GM12872 (cell line): ENCODE results near the gene LAMP2.

Experiments used
- TF ChIP-seq, protein P1 (sequence below): IDR thresholded peaks from 3 replicates; pipeline ENCODE4 v1.5.1; 2011; ENCODE audit warnings: low read depth, mild to moderate bottlenecking, low read length, moderate library complexity; ENCODE audit not compliant: insufficient read depth

LAMP2 gene

DNA sequence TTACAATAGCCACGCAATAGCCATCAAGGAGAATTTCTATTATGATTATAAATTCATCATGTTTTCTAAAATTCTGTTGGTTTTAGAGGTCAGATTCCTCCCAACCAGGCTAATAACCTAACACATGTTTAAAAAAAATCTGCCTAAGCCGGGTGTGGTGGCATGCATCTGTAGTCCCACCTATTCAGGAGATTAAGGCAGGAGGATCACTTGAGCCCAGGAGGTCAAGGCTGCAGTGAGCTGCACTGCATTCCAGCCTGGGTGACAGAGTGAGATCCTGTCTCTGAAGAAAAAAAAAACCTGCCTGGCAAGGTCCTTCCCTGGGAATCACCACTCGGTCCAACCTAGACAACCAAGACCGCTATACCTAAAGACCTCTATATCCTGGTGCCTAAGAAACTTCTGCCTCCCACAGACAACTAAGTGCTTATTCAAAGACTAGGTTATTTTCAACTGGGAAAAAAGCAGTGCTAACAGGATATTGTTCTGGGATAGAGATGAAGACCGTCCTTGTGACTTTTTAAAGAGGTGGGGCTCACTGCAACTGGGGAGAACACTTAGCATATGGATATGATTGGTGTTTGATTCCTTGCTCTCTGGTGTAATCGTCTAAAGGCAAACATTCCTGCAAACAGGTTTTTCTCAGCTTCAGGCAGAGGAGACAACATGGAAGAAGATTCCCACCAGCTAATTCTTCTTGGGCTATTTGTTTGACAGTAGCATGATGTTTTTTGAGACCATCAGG is 89.0 kb downstream of the LAMP2 start:
- TF ChIP-seq, protein P1, sequence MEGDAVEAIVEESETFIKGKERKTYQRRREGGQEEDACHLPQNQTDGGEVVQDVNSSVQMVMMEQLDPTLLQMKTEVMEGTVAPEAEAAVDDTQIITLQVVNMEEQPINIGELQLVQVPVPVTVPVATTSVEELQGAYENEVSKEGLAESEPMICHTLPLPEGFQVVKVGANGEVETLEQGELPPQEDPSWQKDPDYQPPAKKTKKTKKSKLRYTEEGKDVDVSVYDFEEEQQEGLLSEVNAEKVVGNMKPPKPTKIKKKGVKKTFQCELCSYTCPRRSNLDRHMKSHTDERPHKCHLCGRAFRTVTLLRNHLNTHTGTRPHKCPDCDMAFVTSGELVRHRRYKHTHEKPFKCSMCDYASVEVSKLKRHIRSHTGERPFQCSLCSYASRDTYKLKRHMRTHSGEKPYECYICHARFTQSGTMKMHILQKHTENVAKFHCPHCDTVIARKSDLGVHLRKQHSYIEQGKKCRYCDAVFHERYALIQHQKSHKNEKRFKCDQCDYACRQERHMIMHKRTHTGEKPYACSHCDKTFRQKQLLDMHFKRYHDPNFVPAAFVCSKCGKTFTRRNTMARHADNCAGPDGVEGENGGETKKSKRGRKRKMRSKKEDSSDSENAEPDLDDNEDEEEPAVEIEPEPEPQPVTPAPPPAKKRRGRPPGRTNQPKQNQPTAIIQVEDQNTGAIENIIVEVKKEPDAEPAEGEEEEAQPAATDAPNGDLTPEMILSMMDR, result no peak

DNA sequence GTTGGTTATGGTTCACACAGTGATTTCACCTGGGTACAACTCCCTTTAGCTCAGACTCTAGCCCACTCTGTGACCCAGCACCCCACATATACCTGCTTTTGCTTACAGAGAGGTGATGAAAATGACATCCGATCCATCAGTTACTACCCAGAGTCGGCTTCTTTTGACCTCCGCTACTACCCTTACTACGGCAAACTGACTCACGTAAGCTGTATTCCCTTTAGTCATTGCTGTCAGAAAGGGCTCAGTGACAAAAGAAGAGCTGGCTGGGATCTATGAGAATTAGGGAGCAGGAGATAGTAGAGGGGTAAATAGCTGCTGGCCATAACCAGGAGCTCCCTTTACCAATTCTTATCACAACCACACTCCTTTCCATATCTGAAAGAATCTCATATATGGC is 90.5 kb downstream of the LAMP2 start:
- TF ChIP-seq, protein P1, result no peak
